Measurements from ENCODE around the gene AK5.

The AK5 gene

GRCh38 chr1:77395051-77395450 is 113.2 kb downstream of the AK5 start:
- TF ChIP-seq CSDC2 (CRISPR knock-in tag; IDR thresholded peaks at IDR 0.05) (no peak), ZNF565 (CRISPR knock-in tag; conservative IDR thresholded peaks at IDR 0.05; ENCODE audit: low read depth) (no peak), PATZ1 (CRISPR knock-in tag; IDR thresholded peaks at IDR 0.05; ENCODE audit: borderline replicate concordance) (no peak), ZFP3 (CRISPR knock-in tag; IDR thresholded peaks at IDR 0.05) (no peak), BACH2 (CRISPR knock-in tag; IDR thresholded peaks at IDR 0.05; ENCODE audit: borderline replicate concordance) (no peak), TOX (CRISPR knock-in tag; IDR thresholded peaks at IDR 0.05; ENCODE audit: borderline replicate concordance) (no peak), RARB (CRISPR knock-in tag; IDR thresholded peaks at IDR 0.05) (no peak), ZC3H10 (CRISPR knock-in tag; IDR thresholded peaks at IDR 0.05) (no peak), SNAI2 (CRISPR knock-in tag; IDR thresholded peaks at IDR 0.05) (no peak), PPARA (CRISPR knock-in tag; IDR thresholded peaks at IDR 0.05; ENCODE audit: borderline replicate concordance) (no peak), ARNTL (CRISPR knock-in tag; IDR thresholded peaks at IDR 0.05; ENCODE audit: borderline replicate concordance, low read depth) (no peak), ZFP30 (CRISPR knock-in tag; IDR thresholded peaks at IDR 0.05) (no peak), ESRRG (CRISPR knock-in tag; IDR thresholded peaks at IDR 0.05) (no peak)
- TF ChIP-seq, protein P1, sequence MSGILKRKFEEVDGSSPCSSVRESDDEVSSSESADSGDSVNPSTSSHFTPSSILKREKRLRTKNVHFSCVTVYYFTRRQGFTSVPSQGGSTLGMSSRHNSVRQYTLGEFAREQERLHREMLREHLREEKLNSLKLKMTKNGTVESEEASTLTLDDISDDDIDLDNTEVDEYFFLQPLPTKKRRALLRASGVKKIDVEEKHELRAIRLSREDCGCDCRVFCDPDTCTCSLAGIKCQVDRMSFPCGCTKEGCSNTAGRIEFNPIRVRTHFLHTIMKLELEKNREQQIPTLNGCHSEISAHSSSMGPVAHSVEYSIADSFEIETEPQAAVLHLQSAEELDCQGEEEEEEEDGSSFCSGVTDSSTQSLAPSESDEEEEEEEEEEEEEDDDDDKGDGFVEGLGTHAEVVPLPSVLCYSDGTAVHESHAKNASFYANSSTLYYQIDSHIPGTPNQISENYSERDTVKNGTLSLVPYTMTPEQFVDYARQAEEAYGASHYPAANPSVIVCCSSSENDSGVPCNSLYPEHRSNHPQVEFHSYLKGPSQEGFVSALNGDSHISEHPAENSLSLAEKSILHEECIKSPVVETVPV (CRISPR knock-in tag; IDR thresholded peaks at IDR 0.05), result no peak
- TF ChIP-seq, protein P2, sequence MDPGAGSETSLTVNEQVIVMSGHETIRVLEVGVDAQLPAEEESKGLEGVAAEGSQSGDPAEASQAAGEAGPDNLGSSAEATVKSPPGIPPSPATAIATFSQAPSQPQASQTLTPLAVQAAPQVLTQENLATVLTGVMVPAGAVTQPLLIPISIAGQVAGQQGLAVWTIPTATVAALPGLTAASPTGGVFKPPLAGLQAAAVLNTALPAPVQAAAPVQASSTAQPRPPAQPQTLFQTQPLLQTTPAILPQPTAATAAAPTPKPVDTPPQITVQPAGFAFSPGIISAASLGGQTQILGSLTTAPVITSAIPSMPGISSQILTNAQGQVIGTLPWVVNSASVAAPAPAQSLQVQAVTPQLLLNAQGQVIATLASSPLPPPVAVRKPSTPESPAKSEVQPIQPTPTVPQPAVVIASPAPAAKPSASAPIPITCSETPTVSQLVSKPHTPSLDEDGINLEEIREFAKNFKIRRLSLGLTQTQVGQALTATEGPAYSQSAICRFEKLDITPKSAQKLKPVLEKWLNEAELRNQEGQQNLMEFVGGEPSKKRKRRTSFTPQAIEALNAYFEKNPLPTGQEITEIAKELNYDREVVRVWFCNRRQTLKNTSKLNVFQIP (CRISPR knock-in tag; IDR thresholded peaks at IDR 0.05; ENCODE audit: borderline replicate concordance, low read depth), result no peak

GRCh38 chr1:77398152-77398551 is 116.3 kb downstream of the AK5 start:
- TF ChIP-seq GLIS3 (CRISPR knock-in tag; IDR thresholded peaks at IDR 0.05), result no peak
- TF ChIP-seq RARB (CRISPR knock-in tag; IDR thresholded peaks at IDR 0.05), result no peak
- TF ChIP-seq ESRRG (CRISPR knock-in tag; IDR thresholded peaks at IDR 0.05), result no peak
- no peak for TF ChIP-seq TCF4 (CRISPR knock-in tag; IDR thresholded peaks at IDR 0.05; ENCODE audit: borderline replicate concordance)
- no peak for TF ChIP-seq ZC3H10 (CRISPR knock-in tag; IDR thresholded peaks at IDR 0.05)
- TF ChIP-seq, protein P1 (CRISPR knock-in tag; IDR thresholded peaks at IDR 0.05), result no peak
- no peak for TF ChIP-seq ZNF70 (CRISPR knock-in tag; IDR thresholded peaks at IDR 0.05)
- ATAC-seq, result no peak

More at GRCh38 chr1:77395051-77395450, 113.2 kb downstream of the AK5 start:
- no peak for ATAC-seq

GRCh38 chr1:77399250-77400086 is 117.6 kb downstream of the AK5 start:
- no peak for ATAC-seq
- TF ChIP-seq ARNTL (CRISPR knock-in tag; IDR thresholded peaks at IDR 0.05; ENCODE audit: borderline replicate concordance, low read depth), result no peak
- no peak for TF ChIP-seq GLIS3 (CRISPR knock-in tag; IDR thresholded peaks at IDR 0.05)
- TF ChIP-seq, protein P2 (CRISPR knock-in tag; IDR thresholded peaks at IDR 0.05; ENCODE audit: borderline replicate concordance, low read depth), result no peak
- TF ChIP-seq ZNF70 (CRISPR knock-in tag; IDR thresholded peaks at IDR 0.05), result no peak
- no peak for TF ChIP-seq SNAI2 (CRISPR knock-in tag; IDR thresholded peaks at IDR 0.05)
- TF ChIP-seq ISL1 (CRISPR knock-in tag; IDR thresholded peaks at IDR 0.05), result no peak
- TF ChIP-seq ZFP30 (CRISPR knock-in tag; IDR thresholded peaks at IDR 0.05), result no peak
- TF ChIP-seq, protein P3, sequence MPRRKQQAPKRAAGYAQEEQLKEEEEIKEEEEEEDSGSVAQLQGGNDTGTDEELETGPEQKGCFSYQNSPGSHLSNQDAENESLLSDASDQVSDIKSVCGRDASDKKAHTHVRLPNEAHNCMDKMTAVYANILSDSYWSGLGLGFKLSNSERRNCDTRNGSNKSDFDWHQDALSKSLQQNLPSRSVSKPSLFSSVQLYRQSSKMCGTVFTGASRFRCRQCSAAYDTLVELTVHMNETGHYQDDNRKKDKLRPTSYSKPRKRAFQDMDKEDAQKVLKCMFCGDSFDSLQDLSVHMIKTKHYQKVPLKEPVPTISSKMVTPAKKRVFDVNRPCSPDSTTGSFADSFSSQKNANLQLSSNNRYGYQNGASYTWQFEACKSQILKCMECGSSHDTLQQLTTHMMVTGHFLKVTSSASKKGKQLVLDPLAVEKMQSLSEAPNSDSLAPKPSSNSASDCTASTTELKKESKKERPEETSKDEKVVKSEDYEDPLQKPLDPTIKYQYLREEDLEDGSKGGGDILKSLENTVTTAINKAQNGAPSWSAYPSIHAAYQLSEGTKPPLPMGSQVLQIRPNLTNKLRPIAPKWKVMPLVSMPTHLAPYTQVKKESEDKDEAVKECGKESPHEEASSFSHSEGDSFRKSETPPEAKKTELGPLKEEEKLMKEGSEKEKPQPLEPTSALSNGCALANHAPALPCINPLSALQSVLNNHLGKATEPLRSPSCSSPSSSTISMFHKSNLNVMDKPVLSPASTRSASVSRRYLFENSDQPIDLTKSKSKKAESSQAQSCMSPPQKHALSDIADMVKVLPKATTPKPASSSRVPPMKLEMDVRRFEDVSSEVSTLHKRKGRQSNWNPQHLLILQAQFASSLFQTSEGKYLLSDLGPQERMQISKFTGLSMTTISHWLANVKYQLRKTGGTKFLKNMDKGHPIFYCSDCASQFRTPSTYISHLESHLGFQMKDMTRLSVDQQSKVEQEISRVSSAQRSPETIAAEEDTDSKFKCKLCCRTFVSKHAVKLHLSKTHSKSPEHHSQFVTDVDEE (CRISPR knock-in tag; IDR thresholded peaks at IDR 0.05), result no peak
- no peak for TF ChIP-seq TCF4 (CRISPR knock-in tag; IDR thresholded peaks at IDR 0.05; ENCODE audit: borderline replicate concordance)
- no peak for TF ChIP-seq RARB (CRISPR knock-in tag; IDR thresholded peaks at IDR 0.05)
- TF ChIP-seq, protein P1 (CRISPR knock-in tag; IDR thresholded peaks at IDR 0.05), result no peak
- TF ChIP-seq CREB5 (CRISPR knock-in tag; IDR thresholded peaks at IDR 0.05; ENCODE audit: low read depth), result no peak
- no peak for TF ChIP-seq ESRRG (CRISPR knock-in tag; IDR thresholded peaks at IDR 0.05)
- no peak for TF ChIP-seq BACH2 (CRISPR knock-in tag; IDR thresholded peaks at IDR 0.05; ENCODE audit: borderline replicate concordance)
- TF ChIP-seq ZC3H10 (CRISPR knock-in tag; IDR thresholded peaks at IDR 0.05), result no peak

Data from SK-N-SH treated with all-trans-retinoic acid at 6 μM for 48 hours (cell line).